ENCODE data around the gene PNLIPRP1.

The PNLIPRP1 gene

DNA sequence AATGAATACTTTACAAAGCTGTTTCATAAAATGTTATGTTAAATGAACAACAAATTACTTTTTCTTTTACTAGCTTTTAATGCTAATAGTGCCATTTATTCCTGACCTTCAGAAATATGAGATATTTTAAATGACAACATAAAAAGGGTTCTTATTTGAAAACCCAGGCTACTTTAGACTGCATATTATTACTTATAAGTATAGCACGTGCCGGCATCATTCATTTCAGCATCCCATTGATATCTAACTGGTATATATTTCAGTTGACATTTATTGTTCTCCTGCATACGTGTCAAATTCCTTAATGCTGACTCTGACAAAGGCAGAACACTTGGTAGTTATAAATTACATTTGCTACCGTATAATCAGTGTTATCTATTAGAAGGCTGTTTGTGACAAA lies 65.3 kb downstream of the PNLIPRP1 start:
- peaks cover 18% of the 10 kb centered on the region; the same call in 1 of the 2 replicates for H3K27me3 ChIP-seq (ENCODE audit: insufficient read depth, low read length)
- H3K36me3 ChIP-seq (ENCODE audit: insufficient read depth, low read length): no peaks in the 10 kb centered on the region
- H3K4me1 ChIP-seq (ENCODE audit: control insufficient read depth, insufficient read depth, low read length, unreplicated experiment): no peaks in the 10 kb centered on the region
- H3K27ac ChIP-seq (ENCODE audit: low read depth, low read length): no peak overlapping the region
- no peak overlapping the region for H3K4me3 ChIP-seq (ENCODE audit: low read depth, low read length)
- H3K79me2 ChIP-seq (ENCODE audit: control insufficient read depth, insufficient read depth, low read length, unreplicated experiment): no peaks in the 10 kb centered on the region
- no peak overlapping the region for H2AFZ ChIP-seq (ENCODE audit: low read length, unreplicated experiment)

DNA sequence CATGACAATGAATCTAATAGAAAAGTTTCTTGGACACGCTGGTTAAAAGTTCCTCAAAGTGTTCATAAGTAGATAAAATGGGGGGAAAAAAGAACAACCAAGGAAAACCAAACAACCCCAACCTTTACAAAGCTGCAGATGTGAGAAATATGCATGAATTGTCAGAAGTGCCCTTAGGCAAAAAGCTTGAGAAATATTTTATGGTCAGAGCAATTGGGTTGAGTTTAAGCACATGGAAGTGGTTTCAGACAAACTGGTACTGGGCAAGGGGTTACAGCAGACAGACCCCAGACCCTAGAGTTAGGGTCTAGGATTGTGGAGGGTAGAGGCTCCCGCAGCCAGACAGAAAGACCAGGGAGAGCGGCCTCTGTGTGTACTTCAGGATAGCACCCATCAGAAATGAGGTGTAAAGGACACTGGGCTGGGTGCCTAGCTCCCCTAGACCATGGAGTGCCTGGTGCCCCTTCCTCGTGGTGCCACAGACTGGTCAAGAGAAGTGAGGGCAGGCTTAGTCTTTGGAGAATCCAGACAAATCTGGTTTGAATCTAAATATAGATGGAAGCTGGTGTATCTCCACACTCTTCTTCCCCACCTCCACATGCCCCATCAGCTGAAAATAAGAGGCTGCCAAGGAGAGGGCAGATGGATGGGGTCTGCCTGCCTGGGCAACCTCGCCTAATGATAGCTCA lies 67.2 kb downstream of the PNLIPRP1 start:
- no peaks in the 10 kb centered on the region for H3K36me3 ChIP-seq (ENCODE audit: insufficient read depth, low read length)
- no peak overlapping the region for H2AFZ ChIP-seq (ENCODE audit: low read length, unreplicated experiment)
- no peaks in the 10 kb centered on the region for H3K79me2 ChIP-seq (ENCODE audit: control insufficient read depth, insufficient read depth, low read length, unreplicated experiment)
- no peaks in the 10 kb centered on the region for H3K4me1 ChIP-seq (ENCODE audit: control insufficient read depth, insufficient read depth, low read length, unreplicated experiment)
- H3K27me3 ChIP-seq (ENCODE audit: insufficient read depth, low read length): peaks cover 11% of the 10 kb centered on the region; the same call in 1 of the 2 replicates
- H3K4me3 ChIP-seq (ENCODE audit: low read depth, low read length): no peak overlapping the region
- H3K27ac ChIP-seq (ENCODE audit: low read depth, low read length): no peak overlapping the region

Data from ACC112 (cell line).